GM12892 (cell line): ENCODE results near the gene SPAM1.

ENCODE experiments used
- POLR2A ChIP-seq: IDR thresholded peaks from 2 replicates; pipeline ENCODE4 v1.6.1; 2011; ENCODE audit warnings: low read depth, low read length, control low read depth
- POLR2AphosphoS5 ChIP-seq: IDR thresholded peaks from 2 replicates; pipeline ENCODE4 v1.6.1; 2011; ENCODE audit warnings: low read depth, low read length, control low read depth
- TAF1 ChIP-seq: IDR thresholded peaks from 2 replicates; pipeline ENCODE4 v1.6.1; 2011; ENCODE audit warnings: low read depth, mild to moderate bottlenecking, control low read depth, low read length, borderline replicate concordance

- no peak for TF ChIP-seq POLR2AphosphoS5
- no peak for TF ChIP-seq TAF1
- TF ChIP-seq POLR2A: no peak
Observed at GRCh38 chr7:123939784-123940183, 14.7 kb downstream of the SPAM1 start.
